Dedifferentiated amniotic fluid mesenchymal stem cell (primary cell): Measurements from ENCODE around the gene FSD2.
A peak's percentile ranks its signal among the peaks of the same experiment; 100 is the strongest.
"Not testable (repeated sequence)": the region's sequence is repeated elsewhere in the genome, so short reads cannot be mapped to it uniquely, and the experiment has no call there.

Experiments
- DNase-seq: peaks from one replicate; pipeline ENCODE4 v3.0.0-alpha.2; 2016; ENCODE audit errors: extremely low spot score

Gene FSD2

GRCh38 chr15:82793737-82794136, 12.1 kb downstream of the FSD2 start:
- DNase-seq = no peak

GRCh38 chr15:82792068-82792467, 13.8 kb downstream of the FSD2 start:
- DNase-seq = no peak

GRCh38 chr15:82790321-82790720, 15.5 kb downstream of the FSD2 start:
- DNase-seq = no peak

GRCh38 chr15:82789491-82789890, 16.4 kb downstream of the FSD2 start:
- peak; percentile 28 for DNase-seq

GRCh38 chr15:82788496-82788895, 17.4 kb downstream of the FSD2 start:
- no peak for DNase-seq

- no peak for DNase-seq
Observed at GRCh38 chr15:82781349-82781748, 24.5 kb downstream of the FSD2 start.

GRCh38 chr15:82778755-82779154, 27.1 kb downstream of the FSD2 start:
- no peak for DNase-seq

GRCh38 chr15:82774496-82774895, 31.4 kb downstream of the FSD2 start:
- no peak for DNase-seq

GRCh38 chr15:82771789-82772607, 33.9 kb downstream of the FSD2 start:
- no peak for DNase-seq

GRCh38 chr15:82768414-82769054, 37.3 kb downstream of the FSD2 start:
- DNase-seq = no peak

GRCh38 chr15:82767163-82767829, 38.6 kb downstream of the FSD2 start:
- DNase-seq = no peak

- DNase-seq = not testable (repeated sequence)
Observed at GRCh38 chr15:82766201-82766600, 39.7 kb downstream of the FSD2 start.

- DNase-seq = no peak
Observed at GRCh38 chr15:82764740-82765139, 41.1 kb downstream of the FSD2 start.

- no peak for DNase-seq
Observed at GRCh38 chr15:82764117-82764490, 41.8 kb downstream of the FSD2 start.

- DNase-seq = no peak
Observed at GRCh38 chr15:82763361-82764116, 42.3 kb downstream of the FSD2 start.

- no peak for DNase-seq
Observed at GRCh38 chr15:82751308-82751707, 54.6 kb downstream of the FSD2 start.

- DNase-seq = no peak
Observed at GRCh38 chr15:82750831-82751180, 55.1 kb downstream of the FSD2 start.

- DNase-seq = peak; percentile 95
Observed at GRCh38 chr15:82749951-82750830, 55.7 kb downstream of the FSD2 start.

- no peak for DNase-seq
Observed at GRCh38 chr15:82748315-82748714, 57.6 kb downstream of the FSD2 start.

GRCh38 chr15:82743810-82744209, 62.1 kb downstream of the FSD2 start:
- no peak for DNase-seq

GRCh38 chr15:82742134-82742533, 63.7 kb downstream of the FSD2 start:
- no peak for DNase-seq
